ENCODE results near the gene ANO7. TPM values are rescaled to one million over a fixed set of nuclear protein-coding genes. Genes with fewer than 3 reads are reported as not detected.

Gene ANO7
- total and polyA plus RNA-seq, 2 of the 8 experiments (the other 6 are each of a cell fraction or from before 2014, with no cell fraction given) = 3.2 to 6.9 TPM

DNA sequence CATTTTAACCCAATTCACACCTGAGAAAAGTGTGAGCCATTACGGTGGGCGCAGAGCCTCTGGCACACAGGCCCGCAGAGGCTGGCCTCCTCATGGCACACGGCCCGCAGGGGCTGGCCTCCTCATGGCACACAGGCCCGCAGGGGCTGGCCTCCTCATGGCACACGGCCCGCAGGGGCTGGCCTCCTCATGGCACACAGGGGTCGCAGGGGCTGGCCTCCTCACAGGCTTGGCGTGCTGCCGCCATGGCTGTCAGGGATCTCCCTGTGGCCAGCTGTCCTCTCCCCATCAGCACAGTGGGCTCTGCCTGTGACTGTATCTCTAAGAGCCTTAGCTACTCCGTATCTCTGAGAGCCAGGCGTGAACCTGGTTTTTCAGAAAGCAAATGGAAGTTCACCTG, 24.6 kb downstream of the ANO7 start:
- Histone ChIP-seq H3K4ac (replicated peaks; ENCODE audit: insufficient read length, low read depth, low read length) (no peak overlapping the region), H3K27me3 (replicated peaks in 1 of 4; ENCODE audit: control insufficient read depth in 3 of 4, extremely low read depth in 1 of 4, insufficient read depth in 3 of 4, low read length in 3 of 4) (no peaks in the 10 kb centered on the region), H3K4me3 (ENCODE audit: extremely low read depth in 1 of 4, insufficient read depth in 2 of 4, low read depth in 3 of 4, low read length in 4 of 4) (no peak overlapping the region), H3K23ac (ENCODE audit: insufficient read length) (no peak overlapping the region), H4K20me1 (replicated peaks in 1 of 2; ENCODE audit: control insufficient read depth in 1 of 2, insufficient read depth in 2 of 2, low read length in 2 of 2) (no peaks in the 10 kb centered on the region), H2AFZ (ENCODE audit: low read length) (no peak overlapping the region), H2BK20ac (ENCODE audit: low read length) (no peak overlapping the region), H2AK5ac (ENCODE audit: low read depth, low read length) (no peak overlapping the region), H3K23me2 (ENCODE audit: low read depth, low read length) (peaks cover 3% of the 10 kb centered on the region; the same call in 1 of the 2 replicates), H3K56ac (replicated peaks; ENCODE audit: insufficient read length, low read depth, low read length) (no peak overlapping the region), H2BK120ac (replicated peaks; ENCODE audit: low read depth, low read length) (no peak overlapping the region), H3K79me2 (ENCODE audit: control insufficient read depth in 1 of 2, insufficient read depth in 2 of 2, low read length in 2 of 2) (no peaks in the 10 kb centered on the region), H3K4me2 (ENCODE audit: insufficient read depth in 1 of 2, low read depth in 2 of 2, low read length in 2 of 2) (no peak overlapping the region), H3K18ac (ENCODE audit: extremely low read depth, low read length) (no peak overlapping the region), H3K27ac (ENCODE audit: low read depth, low read length) (no peak overlapping the region), H4K8ac (ENCODE audit: extremely low read depth, insufficient read depth, low read length) (no peak overlapping the region), H4K91ac (replicated peaks; ENCODE audit: insufficient read length, low read length) (no peak overlapping the region), H3K79me1 (ENCODE audit: low read depth, low read length) (no peaks in the 10 kb centered on the region), H2BK12ac (ENCODE audit: low read depth, low read length) (no peak overlapping the region), H3K36me3 (ENCODE audit: control insufficient read depth in 2 of 4, insufficient read depth in 4 of 4, low read length in 3 of 4) (no peaks in the 10 kb centered on the region), H3K9ac (replicated peaks in 1 of 4; ENCODE audit: extremely low read depth in 1 of 4, low read depth in 3 of 4, low read length in 3 of 4) (no peak overlapping the region), H4K5ac (ENCODE audit: insufficient read length, low read depth, low read length) (no peak overlapping the region), H2BK5ac (ENCODE audit: low read depth, low read length) (no peak overlapping the region), H2BK15ac (ENCODE audit: low read length) (no peak overlapping the region), H3K4me1 (replicated peaks in 1 of 4; ENCODE audit: control insufficient read depth in 3 of 4, insufficient read depth in 4 of 4, low read length in 3 of 4) (peaks cover 0 to 16% (median 10%) of the 10 kb centered on the region in 4 experiments; a peak in 6 of 7 replicates), H3K14ac (ENCODE audit: insufficient read length) (no peak overlapping the region), H3K9me3 (ENCODE audit: insufficient read depth in 2 of 2, low read depth in 1 of 2, low read length in 1 of 2) (no peaks in the 10 kb centered on the region)
- ChIA-PET CTCF (ENCODE audit: partially characterized antibody) (interaction anchor here (0.6 to 1.3 kb wide), 3 partner anchors 22 to 375 kb away, joined by 3 read pairs; no protein-coding TSS in a partner anchor), POLR2A (ENCODE audit: partially characterized antibody) (interaction anchor here (0.6 kb wide), 1 partner anchor 269 kb away, joined by 4 read pairs; no protein-coding TSS in a partner anchor)
- no peak for DNase-seq (ENCODE audit: low read depth in 1 of 2, low spot score in 2 of 2)
- 91% methylated on average over 13 of the region's 13 CpGs; no CpG with 5 or more reads in 1 of the 2 experiments for WGBS, 2 experiments (ENCODE audit: extremely low coverage in 1 of 2, insufficient coverage in 1 of 2, insufficient read length in 1 of 2, insufficient replicate concordance in 2 of 2, low coverage in 1 of 2, low lambda C conversion rate in 2 of 2, missing lambda C conversion rate in 1 of 2)
- FAIRE-seq = no peak
- TF ChIP-seq CEBPB (IDR thresholded peaks at IDR 0.05; ENCODE audit: low read depth, low read length) = no peak
- TF ChIP-seq RFX5 (IDR thresholded peaks at IDR 0.05; ENCODE audit: borderline replicate concordance, low read depth, low read length) = no peak
- TF ChIP-seq GTF2F1 (IDR thresholded peaks at IDR 0.05; ENCODE audit: borderline replicate concordance, low read depth, low read length) = no peak
- no peak for TF ChIP-seq CHD2 (IDR thresholded peaks at IDR 0.05; ENCODE audit: low read length)
- TF ChIP-seq KDM5A (IDR thresholded peaks at IDR 0.05; ENCODE audit: low read length) = no peak
- TF ChIP-seq SIN3A (conservative IDR thresholded peaks at IDR 0.05 in 1 of 2, IDR thresholded peaks at IDR 0.05 in 1 of 2; ENCODE audit: low read depth in 1 of 2, low read length in 2 of 2) = no peak
- TF ChIP-seq, protein P1, sequence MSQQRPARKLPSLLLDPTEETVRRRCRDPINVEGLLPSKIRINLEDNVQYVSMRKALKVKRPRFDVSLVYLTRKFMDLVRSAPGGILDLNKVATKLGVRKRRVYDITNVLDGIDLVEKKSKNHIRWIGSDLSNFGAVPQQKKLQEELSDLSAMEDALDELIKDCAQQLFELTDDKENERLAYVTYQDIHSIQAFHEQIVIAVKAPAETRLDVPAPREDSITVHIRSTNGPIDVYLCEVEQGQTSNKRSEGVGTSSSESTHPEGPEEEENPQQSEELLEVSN (IDR thresholded peaks at IDR 0.05) = no peak
- no peak for TF ChIP-seq CBX5 (IDR thresholded peaks at IDR 0.05; ENCODE audit: low read depth, low read length)
- TF ChIP-seq, protein P2, sequence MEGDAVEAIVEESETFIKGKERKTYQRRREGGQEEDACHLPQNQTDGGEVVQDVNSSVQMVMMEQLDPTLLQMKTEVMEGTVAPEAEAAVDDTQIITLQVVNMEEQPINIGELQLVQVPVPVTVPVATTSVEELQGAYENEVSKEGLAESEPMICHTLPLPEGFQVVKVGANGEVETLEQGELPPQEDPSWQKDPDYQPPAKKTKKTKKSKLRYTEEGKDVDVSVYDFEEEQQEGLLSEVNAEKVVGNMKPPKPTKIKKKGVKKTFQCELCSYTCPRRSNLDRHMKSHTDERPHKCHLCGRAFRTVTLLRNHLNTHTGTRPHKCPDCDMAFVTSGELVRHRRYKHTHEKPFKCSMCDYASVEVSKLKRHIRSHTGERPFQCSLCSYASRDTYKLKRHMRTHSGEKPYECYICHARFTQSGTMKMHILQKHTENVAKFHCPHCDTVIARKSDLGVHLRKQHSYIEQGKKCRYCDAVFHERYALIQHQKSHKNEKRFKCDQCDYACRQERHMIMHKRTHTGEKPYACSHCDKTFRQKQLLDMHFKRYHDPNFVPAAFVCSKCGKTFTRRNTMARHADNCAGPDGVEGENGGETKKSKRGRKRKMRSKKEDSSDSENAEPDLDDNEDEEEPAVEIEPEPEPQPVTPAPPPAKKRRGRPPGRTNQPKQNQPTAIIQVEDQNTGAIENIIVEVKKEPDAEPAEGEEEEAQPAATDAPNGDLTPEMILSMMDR (IDR thresholded peaks at IDR 0.05; ENCODE audit: control extremely low read depth in 1 of 3, insufficient read depth in 1 of 3, low read depth in 1 of 3, low read length in 3 of 3) = no peak
- TF ChIP-seq SP4 (IDR thresholded peaks at IDR 0.05; ENCODE audit: low read length) = no peak
